Astrocyte of the spinal cord (primary cell): Measurements from ENCODE around the gene GP1BA.
"Not testable (repeated sequence)": the region's sequence is repeated elsewhere in the genome, so short reads cannot be mapped to it uniquely, and the experiment has no call there.

ENCODE experiments used
- DNase-seq: peaks from one replicate; pipeline ENCODE4 v3.0.0; 2011; ENCODE audit warnings: low read depth, low spot score
- H3K4me3 ChIP-seq: 2 replicates; pipeline ENCODE4 v1.5.1; 2011; ENCODE audit warnings: low read depth, mild to moderate bottlenecking, low read length, moderate library complexity
- CTCF ChIP-seq: IDR thresholded peaks from 2 replicates; pipeline ENCODE4 v1.5.1; 2012; ENCODE audit warnings: low read depth, mild to moderate bottlenecking, low read length, inconsistent platforms
- in situ Hi-C: cut with HindIII; loops from 2 replicates; pipeline ENCODE4 v1.10.0; 2017; ENCODE audit warnings: low sequenced_read_pairs

The GP1BA gene

GRCh38 chr17:4919511-4920047 is 12.5 kb upstream of the GP1BA start:
- no peak overlapping the region for H3K4me3 ChIP-seq
- in situ Hi-C loops = no loop called here
- no peak for TF ChIP-seq CTCF
- no peak for DNase-seq

- no peak for TF ChIP-seq CTCF
- no peak for DNase-seq
- no peak overlapping the region for H3K4me3 ChIP-seq
- in situ Hi-C loops = no loop called here
Observed at GRCh38 chr17:4920351-4921048, 11.6 kb upstream of the GP1BA start.

- in situ Hi-C loops = no loop called here
- no peak for DNase-seq
- no peak for TF ChIP-seq CTCF
- no peak overlapping the region for H3K4me3 ChIP-seq
Observed at GRCh38 chr17:4921320-4921719, 10.8 kb upstream of the GP1BA start.

- H3K4me3 ChIP-seq, DNase-seq, in situ Hi-C loops: not testable (repeated sequence)
Observed at GRCh38 chr17:4926577-4927335, 5.3 kb upstream of the GP1BA start.

- in situ Hi-C loops = no loop called here
- TF ChIP-seq CTCF = no peak
- no peak overlapping the region for H3K4me3 ChIP-seq
- DNase-seq = no peak
Observed at GRCh38 chr17:4928881-4929280, 3.2 kb upstream of the GP1BA start.

GRCh38 chr17:4932756-4933155 is 679 bp downstream of the GP1BA start:
- DNase-seq = no peak
- no peak for TF ChIP-seq CTCF
- H3K4me3 ChIP-seq = no peak overlapping the region
- in situ Hi-C loops = no loop called here

GRCh38 chr17:4933646-4934045 is 1.6 kb downstream of the GP1BA start:
- TF ChIP-seq CTCF = no peak
- no peak overlapping the region for H3K4me3 ChIP-seq
- in situ Hi-C loops = no loop called here
- no peak for DNase-seq
